Cardiac septum (tissue), 1 donor: Measurements from ENCODE around the gene GATA5. TPM values are rescaled to one million over a fixed set of nuclear protein-coding genes. Genes with fewer than 3 reads are reported as not detected.

Source experiments
- total RNA-seq: library from RNA; stranded (reverse); fragmentation: NEBNext Ultra II Directional; extraction: Animal tissue kit (Norgen Biotek cat#: 25700); gene quantifications from one replicate; pipeline ENCODE4 v1.2.1, GENCODE V29; 2021
- donor health status: DM: no; HTN: no; CAD: no.

The GATA5 gene
- total RNA-seq, 1 donor from 2014 or later, result 1.0 TPM

Other genes starting within 250 kb of the GATA5 start
- gene OSBPL2, start 237.5 kb downstream of the GATA5 start, total RNA-seq, result 55.1 TPM
- 79.9 TPM for gene ADRM1, start 173.0 kb downstream of the GATA5 start, total RNA-seq
- gene LAMA5, start 108.7 kb downstream of the GATA5 start, total RNA-seq, result 101 TPM
- 466 TPM for gene RPS21, start 88.9 kb downstream of the GATA5 start, total RNA-seq
- gene CABLES2, start 68.7 kb downstream of the GATA5 start, total RNA-seq, result 10.7 TPM
- not detected for gene RBBP8NL, start 48.5 kb downstream of the GATA5 start, total RNA-seq
- 10.8 TPM for gene SLCO4A1, start 166.5 kb upstream of the GATA5 start, total RNA-seq
- 0.08 TPM for gene NTSR1, start 232.8 kb upstream of the GATA5 start, total RNA-seq